ENCODE measurements around the gene MB. TPM values are rescaled to one million over a fixed set of nuclear protein-coding genes. Genes with fewer than 3 reads are reported as not detected.
A peak's percentile ranks its signal among the peaks of the same experiment; 100 is the strongest.

MB gene
- total RNA-seq, 1 donor from 2014 or later, result not detected

DNA sequence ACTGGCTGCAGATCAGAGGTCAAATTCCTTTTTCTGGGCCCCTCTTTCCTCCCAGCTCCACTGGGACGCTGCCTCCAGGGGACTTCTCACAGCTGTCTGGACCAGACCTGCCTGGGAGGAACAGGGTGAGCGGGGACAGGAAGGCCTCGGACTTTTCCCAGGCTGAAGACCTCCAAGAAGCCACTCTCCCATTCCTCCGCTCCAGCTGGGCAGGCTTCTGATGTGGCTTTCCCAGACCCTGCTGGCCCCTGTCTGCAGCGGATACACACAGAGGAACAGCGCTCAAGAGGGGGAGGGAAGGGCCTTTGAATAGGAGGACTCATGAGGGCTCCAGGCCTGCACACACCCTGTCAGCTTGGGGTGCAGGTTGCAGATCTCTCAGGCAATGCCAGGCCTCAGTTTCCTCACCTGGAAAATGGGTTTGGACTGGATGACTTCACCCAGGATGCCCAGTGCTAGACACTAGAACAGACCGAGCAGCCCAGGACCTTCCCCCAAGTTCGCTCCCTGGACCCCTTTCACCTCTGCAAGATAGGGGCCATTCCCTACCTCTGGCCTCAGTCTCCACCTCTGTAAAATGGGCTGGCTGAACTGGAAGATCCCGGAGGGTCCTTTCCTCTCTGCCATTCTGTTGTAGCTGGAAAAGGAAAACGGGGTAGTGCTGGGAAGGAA, 36.6 kb downstream of the MB start:
- FAIRE-seq (no peak), DNase-seq (ENCODE audit: low spot score in 2 of 2) (no peak)

DNA sequence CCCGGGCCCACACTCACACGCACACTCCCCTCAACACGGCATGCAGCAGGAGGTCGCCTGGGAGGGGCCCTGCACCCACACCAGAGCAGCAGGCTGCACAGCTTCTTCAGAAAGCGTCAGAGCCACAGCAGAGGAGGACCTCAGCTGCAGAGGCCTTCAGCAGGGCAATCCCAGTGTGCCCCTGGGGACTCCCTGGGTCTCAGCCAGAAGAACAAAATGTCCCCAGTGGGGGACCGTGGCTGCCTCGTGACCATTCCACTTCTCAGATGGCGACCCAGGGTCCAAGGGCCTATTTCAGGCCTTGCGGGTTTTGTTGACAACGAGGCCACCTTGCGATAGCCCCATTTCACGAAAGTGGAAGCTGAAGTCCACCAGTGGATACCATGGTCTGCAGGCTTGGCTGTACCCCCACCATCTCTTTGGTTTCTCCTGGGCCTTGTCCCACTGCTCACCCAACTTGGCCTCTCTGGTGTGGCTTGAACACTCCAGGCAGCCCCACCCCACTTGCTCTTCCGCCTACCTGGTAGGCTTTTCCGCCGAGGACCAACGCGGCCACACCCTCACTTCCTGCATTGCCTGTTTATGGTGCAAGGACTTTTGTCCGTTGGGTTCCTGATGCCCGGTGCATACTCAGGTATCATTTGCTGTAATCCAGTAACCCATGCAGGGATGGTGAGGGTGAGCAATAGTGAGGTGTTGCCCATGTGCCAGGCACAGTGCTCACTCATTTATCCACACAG, 38.1 kb downstream of the MB start:
- FAIRE-seq (no peak), DNase-seq (ENCODE audit: low spot score in 2 of 2) (no peak)

DNA sequence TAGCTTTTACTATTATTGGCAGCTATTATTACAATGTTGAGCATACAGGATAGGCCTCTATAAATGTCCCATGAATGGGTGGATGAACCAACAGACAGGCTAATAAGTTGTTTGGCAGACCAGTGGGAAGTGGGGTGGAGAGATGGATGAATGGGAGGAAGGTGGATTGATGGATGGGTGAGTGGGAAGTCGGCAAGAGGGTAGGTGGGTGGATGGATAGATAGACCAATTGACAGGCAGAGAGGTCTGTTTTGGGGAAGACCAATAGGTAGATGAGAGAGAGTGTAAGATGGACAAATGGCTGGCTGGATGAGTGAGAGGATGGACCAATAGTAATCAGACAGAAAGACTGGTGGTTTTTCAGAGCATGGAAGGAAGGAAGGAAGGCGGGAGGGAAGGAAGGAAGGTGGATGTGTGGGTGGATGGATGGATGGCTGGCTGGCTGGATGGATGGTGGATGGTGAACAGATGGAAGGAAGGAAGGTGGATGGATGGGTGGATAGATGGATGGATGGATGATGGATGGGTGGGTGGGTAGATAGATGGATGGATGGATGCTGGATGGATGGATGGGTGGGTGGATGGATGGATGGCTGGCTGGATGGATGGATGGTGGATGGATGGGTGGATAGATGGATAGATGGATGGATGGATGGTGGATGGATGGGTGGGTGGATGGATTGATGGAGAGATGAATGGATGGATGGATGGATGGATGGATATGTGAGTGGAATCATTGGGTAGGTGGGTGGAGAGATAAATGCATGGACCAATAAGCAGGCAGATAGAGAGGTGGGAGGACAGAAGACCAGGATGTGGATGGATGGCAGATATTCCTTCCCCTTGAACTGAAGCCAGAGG, 39.1 kb downstream of the MB start:
- no peak for FAIRE-seq
- no peak for DNase-seq (ENCODE audit: low spot score in 2 of 2)

DNA sequence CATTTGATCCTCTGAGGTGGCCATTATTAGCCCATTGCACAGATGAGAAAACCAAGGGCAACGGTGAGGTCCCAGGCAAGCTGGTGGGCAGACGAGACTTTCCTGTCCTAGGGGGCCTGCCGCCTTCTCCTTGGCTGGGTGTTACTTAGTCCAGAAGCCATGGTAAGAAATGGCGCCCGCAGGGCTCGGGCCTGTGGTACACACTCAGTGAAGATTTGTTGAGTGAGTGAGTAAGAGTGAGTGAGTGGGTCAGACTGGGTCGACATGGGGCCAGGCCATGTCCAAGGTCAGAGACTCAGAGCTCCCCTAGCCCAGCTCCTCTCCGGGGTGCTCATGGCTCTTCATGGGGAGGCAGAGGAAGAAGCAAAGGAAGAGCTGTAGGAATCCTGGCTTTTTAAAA, 40.5 kb downstream of the MB start:
- no peak for FAIRE-seq
- DNase-seq (ENCODE audit: low spot score in 2 of 2), result no peak

DNA sequence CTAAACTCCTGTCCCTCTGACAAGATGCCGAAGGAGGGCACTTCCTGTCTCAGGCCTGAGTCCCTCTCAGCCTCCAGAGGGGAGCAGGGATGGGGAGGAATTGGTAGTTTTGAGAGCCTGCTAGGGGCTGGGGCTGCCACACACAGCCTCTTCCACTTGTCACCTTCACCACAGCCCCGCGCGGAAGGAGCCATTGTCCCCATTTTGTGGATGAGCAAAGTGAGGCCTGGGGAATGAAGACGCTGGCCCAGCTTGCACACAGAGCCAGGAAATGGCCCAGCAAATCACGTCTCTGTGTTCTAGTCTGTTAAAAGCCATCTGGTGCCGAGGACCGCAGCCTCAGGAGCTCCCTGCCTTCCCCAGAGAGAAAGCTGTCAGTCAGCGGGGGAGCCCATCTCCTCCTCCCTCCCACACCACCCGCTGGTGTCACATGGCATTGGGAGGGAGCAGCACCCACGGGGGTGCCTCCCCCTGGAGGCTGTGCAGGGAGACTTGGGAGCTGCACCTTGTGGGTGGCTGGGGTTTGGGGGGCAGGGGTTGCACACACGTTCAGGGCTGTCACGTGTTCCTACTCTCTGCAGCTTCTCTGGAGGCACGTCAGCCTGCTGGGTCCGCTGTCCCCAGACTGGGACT, 41.9 kb downstream of the MB start:
- no peak for FAIRE-seq
- no peak for DNase-seq (ENCODE audit: low spot score in 2 of 2)

DNA sequence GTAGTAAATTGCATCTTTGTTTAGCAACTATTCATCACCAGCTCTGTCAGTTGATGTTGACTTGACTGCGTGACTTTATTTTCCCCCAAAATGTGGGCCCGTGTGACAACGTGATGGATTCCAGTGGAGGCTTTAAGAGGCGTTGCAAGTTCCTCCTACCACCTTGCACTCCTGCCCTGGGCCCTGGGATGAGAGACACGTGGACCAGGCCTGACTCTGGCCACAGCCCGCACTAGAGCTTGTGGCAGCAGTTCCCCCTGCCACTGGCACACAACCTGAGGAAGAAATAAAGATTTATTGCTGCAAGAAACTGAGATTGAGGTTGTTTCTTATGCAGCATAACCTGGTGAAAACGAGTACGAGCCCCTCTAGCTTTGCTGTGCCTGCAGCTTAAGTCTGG, 44.6 kb downstream of the MB start:
- FAIRE-seq (no peak), DNase-seq (ENCODE audit: low spot score in 2 of 2) (no peak)

DNA sequence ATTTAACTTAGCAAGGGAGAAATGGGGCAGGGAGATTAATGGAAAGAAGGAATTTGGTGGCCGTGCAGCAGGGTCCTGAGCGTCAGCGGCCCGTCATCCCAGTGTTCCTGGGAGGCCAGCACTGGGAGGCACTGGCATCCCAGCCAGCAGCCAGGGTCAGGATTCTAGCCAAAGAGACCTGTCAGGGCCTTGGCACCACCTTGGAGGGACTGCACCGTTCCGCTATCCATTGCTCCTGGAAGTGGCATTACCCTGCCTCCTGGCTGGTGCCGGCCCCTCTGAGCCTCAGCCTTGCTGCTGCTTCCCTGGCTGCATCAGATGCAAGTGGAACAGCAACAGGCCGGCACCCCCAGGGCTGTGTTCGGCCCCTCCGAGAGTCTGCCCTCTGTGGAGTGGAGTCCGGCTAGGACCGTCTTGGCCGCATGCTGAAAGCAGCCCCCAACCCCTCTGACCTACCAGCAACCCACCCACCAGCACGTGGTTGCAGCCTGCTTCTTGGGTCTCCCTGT, 46.4 kb downstream of the MB start:
- FAIRE-seq, result no peak
- no peak for DNase-seq (ENCODE audit: low spot score in 2 of 2)

DNA sequence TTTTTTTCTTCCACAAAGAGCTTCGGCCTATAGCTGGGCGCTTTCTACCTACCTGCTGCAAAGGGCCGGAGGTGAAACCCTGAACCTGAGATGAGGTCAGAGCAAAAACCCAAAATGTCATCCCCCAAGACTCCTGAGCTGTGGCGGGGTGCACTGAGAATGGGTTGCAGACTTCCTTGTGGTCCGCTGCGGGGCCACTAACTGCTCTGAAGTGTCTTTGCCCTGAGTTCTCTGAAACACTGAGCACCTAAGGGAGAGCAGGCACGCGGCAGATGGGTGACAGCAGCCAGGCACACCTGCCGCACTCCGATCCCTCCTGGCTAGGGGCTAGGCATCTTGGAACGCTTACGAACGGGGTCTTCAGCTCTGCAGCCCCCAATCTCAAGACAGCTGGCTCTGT, 47.2 kb downstream of the MB start:
- no peak for DNase-seq (ENCODE audit: low spot score in 2 of 2)
- FAIRE-seq, result no peak

DNA sequence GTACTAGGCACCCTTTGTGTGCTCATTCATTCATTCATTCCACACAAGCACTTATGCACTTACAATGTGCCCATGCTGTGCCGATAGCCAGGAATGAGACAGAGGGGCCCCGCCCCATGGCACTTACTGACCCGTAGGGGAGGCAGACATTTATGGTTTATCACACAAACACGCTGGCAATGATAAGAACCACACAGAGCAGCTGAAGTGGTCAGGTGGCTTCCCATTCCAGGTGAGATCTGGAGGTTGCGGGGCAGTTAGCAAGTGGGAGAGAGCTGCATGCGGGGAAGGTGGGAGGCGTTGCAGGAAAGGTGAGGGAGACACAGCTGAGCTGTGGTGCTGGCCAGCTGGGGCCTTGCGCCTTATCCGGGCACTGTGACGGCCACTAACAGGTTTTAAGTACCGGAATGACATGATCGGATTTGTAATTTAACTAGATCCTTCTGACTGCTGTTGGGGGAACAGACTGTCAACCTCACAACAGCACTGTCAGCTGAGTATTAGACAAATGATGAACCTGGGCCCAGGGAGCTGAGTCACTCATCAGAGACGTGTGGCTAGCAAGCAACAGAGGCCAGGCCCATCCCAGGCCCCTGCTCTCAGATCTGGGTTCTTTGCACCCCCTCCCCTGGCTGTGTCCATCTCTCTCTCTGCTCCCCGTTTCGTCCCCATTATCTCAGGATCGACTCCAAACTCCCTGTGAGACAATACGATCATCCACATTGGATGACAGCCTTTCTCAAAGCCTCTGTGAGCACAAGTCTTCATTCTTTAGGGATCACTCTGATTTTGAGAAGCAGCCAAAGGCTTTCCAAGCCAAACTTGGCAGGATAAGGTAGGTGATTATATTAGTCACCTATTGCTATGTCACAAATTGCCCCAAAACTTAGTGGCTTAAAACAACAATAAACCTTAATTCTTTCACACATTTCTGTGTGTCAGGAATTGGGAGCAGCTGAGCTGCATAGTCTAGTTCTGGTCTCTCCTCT, 48.1 kb downstream of the MB start:
- DNase-seq (ENCODE audit: low spot score in 2 of 2) (no peak), FAIRE-seq (no peak)

DNA sequence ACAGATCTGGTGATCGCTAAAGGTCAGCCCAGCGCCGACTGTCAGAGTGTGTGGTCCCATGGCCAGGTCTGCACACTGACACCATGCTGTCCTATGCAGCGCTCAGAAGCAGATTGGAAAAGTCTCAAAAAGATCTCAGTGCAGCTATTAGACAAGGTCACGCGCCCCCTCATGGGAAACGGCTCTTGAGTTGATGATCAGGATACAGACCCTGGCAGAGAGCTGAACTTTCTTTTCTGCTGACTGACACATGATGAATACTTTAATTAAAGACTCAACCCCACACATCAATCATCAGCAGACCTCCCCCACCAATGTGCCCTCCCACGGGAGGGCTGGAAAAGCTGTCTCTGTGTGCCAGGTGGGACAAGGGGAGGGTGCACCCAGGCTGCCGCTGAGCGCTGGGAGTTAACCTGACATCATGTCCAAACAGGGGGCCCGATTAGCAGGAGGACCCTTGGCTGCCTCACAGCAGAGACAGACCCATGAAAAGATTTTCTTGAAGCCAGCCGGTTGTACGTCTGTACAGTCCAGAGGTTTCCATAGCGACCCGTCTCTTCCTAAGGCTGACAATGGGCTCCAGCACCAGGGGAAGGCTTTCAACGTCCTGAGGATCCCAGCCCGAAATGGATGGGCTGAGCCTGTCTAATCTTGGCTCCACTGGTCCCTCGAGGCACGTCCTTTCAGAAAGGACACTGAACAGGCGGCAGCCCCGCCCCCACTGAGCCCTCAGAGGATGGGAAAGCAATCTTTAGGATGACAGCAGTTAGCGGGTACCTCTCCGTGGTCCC, 49.6 kb downstream of the MB start:
- DNase-seq (ENCODE audit: low spot score in 2 of 2), result no peak

DNA sequence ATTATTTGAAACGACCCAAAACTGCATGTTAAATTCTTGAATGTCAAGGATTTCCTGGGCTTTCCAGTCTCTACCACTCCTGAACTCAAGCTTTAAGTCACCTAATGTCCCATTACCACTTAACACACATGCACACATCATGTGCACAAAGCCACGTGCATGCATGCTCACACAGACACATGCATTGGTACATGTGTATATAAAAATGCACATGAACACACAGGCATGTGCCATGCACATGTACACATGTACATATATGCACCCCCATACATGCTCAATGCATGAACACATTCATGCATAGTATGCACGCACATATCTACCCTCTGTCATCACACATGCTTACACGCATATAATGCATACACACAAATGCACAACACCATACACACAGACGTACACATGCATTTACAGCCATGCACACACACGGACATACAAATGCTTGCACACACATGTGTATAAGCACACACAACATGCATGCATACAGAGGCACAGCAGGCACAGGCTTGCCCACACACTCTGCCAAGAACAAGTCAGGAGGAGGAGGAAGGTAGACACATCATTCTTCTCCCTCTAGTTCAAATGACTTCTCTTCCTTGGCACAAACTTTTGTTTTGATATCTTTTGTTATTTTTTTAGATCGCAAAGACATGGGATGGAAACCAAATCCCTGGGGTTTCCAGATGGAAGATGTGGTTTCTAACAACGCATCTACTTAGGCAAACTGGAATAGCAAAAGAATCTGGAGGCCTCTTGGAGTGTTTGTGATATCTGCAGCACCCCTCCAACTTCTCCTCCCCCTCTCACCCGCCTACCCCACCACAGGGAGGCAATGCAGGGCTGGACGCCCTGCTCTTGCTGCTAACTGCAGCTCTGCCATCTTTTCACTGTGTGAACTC, 51.9 kb downstream of the MB start:
- FAIRE-seq (no peak), DNase-seq (ENCODE audit: low spot score in 2 of 2) (no peak)

More for the DNA sequence above, 49.6 kb downstream of the MB start:
- no peak for FAIRE-seq

DNA sequence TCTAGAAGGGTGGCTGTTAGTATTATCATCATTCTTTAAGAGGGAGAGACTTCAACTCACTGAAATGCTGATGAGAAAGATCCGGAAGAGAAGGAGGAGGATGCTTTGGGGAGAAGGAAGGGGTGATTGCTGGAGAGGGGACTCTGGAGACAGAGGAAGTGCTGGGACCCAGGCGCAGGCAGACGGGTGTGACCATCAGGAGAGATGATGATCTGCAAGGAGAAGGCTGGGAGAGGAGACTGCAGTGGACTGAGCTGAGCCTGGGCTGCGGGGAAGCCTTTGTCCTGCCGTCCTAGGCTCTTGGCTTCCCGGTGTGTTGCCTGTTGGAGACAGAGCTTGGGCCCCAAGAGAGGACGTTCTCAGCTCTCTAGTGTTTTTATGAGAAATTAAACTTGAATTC, 53.9 kb downstream of the MB start:
- DNase-seq (ENCODE audit: low spot score in 2 of 2) (no peak), FAIRE-seq (no peak)

DNA sequence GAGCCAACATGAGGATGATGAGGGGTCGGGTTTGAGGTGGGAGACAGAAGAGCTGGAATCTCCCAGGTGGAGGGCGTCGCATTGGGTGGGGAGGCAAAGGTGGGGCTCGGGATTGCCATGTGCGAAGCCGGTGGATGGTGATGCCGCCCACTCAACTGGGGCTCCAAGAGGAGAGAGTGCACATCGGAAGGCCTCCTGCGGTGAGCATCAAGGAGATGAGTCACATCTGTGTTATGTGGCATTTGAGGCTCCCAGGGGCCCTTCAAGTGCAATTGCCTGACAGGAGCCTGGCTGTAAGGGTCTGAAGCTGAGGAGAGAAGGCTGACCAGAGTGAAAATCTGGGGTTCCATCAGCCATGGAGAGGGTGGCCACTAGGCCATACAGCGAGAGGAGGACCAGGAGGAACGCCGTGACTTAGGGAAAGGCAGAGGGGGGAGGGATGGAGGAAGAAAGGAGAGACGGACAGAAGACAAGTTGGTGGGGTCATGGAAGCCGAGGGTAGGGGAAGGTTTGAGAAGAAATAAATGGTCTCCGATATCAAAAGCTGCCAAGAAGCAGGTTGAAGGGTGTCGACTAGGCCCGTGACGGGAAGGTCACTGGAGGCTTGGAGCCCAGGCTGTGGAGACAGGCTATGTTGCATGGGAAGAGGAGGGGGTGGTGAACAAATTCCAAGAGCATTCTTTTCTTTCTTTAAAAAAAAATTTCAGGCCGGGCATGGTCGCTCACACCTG, 55.2 kb downstream of the MB start:
- FAIRE-seq (no peak), DNase-seq (ENCODE audit: low spot score in 2 of 2) (no peak)

DNA sequence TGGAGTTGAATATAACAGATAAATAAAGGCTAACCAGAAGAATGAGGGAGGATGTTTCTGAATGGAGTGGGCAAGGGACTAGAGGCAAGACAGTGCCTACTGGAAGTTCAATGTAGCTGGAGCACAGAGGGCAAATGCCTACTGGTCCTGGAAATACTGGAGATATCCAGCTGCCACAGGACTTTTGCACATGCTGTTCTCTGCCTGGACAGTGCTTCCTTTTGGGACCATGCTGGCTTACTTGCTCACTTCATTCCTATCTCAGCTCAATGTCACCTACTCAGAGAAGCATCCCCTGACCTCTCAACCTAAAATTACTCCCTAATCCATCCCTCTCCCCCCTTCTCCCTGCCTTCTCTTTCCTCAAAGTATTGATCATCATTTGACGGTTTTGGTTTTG, 56.3 kb downstream of the MB start:
- DNase-seq (ENCODE audit: low spot score in 2 of 2), result no peak
- no peak for FAIRE-seq

DNA sequence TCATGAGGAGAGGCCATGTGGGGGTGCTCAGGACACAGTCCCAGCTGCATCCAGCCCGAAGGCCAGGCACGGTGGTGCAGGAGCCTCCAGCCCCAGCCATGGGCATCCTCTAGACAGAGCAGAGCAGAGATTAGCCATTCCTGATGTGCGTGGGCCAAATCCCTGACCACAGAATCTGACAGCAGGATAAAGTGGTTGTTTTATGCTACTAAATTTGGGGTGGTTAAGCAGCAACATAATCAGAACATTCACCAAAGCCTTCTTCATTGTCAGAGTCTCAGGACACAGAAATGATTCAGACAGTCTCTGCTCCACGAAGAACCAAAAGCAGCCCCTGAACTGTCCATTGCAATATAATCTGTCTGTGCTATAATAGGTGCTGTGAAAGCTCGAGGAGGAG, 56.8 kb downstream of the MB start:
- no peak for FAIRE-seq

DNA sequence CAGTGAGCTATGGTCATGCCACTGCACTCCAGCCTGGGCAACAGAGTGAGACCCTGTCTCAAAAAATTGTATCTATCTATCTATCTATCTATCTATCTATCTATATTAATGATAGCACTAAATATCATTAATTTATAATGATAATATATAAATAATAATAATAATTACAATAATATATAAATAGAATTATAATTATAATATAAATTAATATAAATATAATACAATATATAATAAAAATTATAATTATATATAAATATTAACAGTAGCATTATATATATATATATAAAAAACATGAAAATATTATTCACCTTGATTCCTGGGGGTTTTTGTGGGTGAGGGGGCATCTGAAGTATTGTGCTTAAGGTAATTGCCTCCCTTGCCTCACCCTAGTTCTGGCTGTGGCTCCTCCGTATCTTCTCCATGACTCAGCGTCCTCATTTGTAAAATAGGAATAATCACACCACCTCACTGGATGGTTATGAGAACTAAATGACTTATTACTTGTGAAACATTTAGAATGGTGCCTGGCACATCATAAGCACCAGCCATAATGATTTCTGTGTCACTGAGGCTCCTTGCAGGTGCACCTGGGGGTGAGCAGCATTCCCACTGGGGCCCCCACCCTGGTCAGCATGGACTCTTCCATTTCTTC, 57.6 kb downstream of the MB start:
- peak; percentile 51 for FAIRE-seq
- DNase-seq (ENCODE audit: low spot score in 2 of 2), result no peak

More for the DNA sequence above, 56.8 kb downstream of the MB start:
- no peak for DNase-seq (ENCODE audit: low spot score in 2 of 2)
